Coronary artery (tissue), 2 donors: ENCODE data around the gene SNX8.

Experiments used
- DNase-seq: peaks from one replicate; pipeline ENCODE4 v3.0.0-alpha.2; 2017; ENCODE audit warnings: low spot score
- H3K27ac ChIP-seq, 2 donors: fragments of 200-600 bp; sonication (generic); one replicate each; pipeline ENCODE4 v1.5.1; 2016 to 2019
- H3K4me3 ChIP-seq: fragments of 200-600 bp; sonication (generic); 2 replicates; pipeline ENCODE4 v1.5.1; 2016; ENCODE audit warnings: mild to moderate bottlenecking, moderate library complexity
- TF ChIP-seq, protein P1 (sequence below): fragments of 200-600 bp; sonication (generic); IDR thresholded peaks from one replicate; pipeline ENCODE4 v1.5.1; 2019; ENCODE audit warnings: antibody characterized with exemption

The SNX8 gene

DNA sequence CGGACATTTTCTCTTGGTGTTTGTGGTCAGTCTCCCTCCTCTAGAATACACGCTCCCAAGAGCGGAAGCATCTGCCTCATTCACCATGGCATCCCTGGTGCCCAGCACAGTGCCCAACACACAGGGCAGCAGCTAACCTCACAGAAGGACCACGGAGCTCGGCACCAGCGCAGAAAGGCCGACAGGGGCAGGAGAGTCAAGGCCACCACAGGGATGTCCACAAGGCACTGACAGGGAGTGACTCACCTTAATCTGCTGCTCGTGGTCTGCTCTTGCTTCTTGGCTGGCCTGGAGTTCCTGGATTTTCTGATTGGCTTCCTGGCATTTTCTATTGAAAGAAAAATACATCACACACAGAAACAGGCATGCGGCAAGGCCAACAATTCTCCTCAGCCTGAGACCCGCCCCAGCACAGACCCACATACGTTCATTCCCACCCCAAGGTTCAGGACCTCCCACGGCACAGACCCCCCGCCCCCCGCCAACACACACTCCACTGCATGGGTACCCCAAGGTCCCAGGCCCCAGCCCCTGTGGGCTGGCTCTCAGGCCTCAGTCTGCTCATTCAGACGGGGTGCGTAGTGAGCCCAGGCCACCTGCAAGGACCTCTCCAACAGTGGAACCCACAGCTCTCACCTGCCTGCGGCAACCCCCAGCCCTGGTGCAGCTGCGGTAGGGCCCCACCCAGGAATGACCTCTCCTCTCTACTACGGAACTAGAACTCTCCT, 96.4 kb downstream of the SNX8 start:
- Histone ChIP-seq H3K27ac (no peak overlapping the region), H3K4me3 (no peak overlapping the region)
- TF ChIP-seq, protein P1, sequence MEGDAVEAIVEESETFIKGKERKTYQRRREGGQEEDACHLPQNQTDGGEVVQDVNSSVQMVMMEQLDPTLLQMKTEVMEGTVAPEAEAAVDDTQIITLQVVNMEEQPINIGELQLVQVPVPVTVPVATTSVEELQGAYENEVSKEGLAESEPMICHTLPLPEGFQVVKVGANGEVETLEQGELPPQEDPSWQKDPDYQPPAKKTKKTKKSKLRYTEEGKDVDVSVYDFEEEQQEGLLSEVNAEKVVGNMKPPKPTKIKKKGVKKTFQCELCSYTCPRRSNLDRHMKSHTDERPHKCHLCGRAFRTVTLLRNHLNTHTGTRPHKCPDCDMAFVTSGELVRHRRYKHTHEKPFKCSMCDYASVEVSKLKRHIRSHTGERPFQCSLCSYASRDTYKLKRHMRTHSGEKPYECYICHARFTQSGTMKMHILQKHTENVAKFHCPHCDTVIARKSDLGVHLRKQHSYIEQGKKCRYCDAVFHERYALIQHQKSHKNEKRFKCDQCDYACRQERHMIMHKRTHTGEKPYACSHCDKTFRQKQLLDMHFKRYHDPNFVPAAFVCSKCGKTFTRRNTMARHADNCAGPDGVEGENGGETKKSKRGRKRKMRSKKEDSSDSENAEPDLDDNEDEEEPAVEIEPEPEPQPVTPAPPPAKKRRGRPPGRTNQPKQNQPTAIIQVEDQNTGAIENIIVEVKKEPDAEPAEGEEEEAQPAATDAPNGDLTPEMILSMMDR: no peak
- no peak for DNase-seq

DNA sequence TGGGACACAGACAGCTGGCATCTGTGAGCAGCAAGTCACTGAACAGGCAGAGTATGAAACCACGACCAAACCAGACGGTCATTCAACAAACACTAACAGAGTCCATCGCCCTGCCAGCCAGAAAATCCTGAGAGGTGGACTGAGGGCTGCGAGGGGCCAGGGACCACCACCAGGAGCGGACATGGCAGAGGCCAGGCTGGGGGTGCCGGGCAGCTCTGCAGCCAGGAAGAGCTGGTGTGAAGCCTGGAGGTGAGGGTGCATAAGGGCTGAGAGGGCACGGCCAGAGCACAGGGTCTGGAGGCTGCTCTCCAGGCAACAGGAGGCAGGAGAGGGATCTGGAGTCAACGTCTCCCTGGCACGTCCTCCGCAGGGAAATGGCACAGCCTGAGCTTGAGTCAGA, 97.0 kb downstream of the SNX8 start:
- no peak for DNase-seq
- TF ChIP-seq, protein P1: no peak
- Histone ChIP-seq H3K4me3 (no peak overlapping the region), H3K27ac (no peak overlapping the region)

DNA sequence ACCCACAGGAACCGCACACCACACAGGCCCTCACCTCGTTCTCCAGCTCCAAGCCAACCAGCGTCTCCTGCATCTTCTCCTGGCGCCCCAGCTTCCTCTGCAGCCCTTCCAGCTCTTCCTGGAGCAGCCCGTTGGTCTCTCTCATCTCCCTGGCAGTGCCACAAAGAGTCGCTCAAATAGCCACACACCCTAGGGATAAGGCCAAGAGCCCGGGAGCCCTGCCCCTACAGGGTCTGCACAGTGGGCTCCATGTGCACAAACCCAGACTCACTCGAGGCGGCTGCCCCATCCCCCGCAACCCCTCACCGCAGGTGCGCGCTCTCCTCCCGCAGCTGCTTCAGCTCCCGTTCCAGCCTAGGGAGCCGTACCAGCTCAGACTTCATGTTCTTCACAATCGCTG, 98.4 kb downstream of the SNX8 start:
- DNase-seq: no peak

DNA sequence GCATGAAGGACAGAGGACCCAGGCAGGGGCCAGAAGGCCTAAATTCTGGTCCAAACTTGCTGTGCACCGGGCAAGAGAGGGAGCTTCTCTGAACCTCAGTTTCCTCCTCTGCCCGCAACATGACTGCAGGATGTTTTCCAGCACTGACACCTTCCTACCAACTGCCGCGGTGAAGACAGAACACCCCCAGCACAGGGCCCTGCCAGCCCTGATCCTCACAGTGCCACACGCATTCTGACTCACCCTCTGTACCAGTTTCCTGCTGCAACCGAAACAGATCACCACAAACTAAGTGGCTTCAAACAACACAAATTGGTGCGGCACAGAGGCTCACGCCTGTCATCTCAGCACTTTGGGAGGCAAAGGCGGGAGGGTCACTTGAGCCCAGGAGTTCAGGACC, 99.6 kb downstream of the SNX8 start:
- Histone ChIP-seq H3K4me3 (no peak overlapping the region), H3K27ac (no peak overlapping the region)
- no peak for DNase-seq
- TF ChIP-seq, protein P1: no peak

More for the DNA sequence above, 98.4 kb downstream of the SNX8 start:
- TF ChIP-seq, protein P1: no peak
- no peak overlapping the region for H3K27ac ChIP-seq
- no peak overlapping the region for H3K4me3 ChIP-seq

DNA sequence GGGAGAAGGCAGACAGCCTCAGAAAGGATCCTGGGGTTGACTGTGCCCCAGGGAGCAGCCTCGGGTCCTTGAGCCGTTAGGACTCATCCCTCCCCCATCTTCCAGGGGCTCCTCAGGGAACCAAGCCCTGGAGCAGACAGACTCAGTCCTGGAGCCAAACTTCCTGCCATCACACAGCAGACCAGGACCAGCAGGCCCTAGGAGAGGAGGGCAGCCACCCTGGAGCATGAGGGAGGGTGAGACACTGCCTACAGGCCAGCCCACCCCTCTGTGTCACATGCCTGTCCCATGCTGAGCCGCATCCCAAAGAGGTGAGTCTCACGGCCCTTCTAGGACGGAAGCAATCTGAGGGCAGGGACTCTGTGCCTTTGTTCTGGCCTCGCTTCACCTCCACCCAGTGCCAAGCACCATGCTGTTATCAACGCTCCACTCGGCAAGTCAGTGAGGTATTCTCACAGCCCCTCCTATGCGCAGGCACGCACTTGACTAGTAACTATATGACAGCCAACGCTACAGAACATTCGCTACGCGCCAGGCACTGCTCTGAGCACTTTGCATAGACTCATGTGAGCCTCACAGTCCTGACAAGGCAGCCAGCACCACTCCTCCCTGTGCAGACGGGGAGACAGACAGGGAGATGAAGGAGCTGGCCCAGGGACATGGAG, 100.6 kb downstream of the SNX8 start:
- TF ChIP-seq, protein P1: no peak
- H3K4me3 ChIP-seq: no peak overlapping the region
- H3K27ac ChIP-seq: no peak overlapping the region
- DNase-seq: no peak

DNA sequence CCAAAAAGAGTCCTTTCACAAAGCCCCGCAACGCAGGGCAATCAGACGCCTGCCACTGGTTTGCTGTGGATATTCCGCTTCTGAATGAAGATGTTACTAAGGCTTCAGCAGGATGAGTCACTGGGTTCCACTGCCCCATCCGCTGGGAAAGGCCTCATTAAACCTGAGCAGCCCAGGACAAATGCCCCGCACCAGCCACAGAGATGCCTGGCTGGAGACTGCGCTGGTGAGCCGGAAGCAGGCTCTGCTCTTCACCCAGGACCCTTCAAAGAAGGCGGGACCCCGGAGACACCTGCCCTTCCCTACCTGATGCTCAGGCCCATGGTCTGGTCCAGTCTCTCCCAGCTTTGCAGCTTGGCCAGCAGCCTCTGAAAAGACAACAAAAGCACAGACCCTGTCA, 101.3 kb downstream of the SNX8 start:
- Histone ChIP-seq H3K27ac (no peak overlapping the region), H3K4me3 (no peak overlapping the region)
- no peak for DNase-seq

More for the DNA sequence above, 101.3 kb downstream of the SNX8 start:
- TF ChIP-seq, protein P1: no peak
